K562 (cell line): ENCODE results near the gene INSL3. TPM values are rescaled to one million over a fixed set of nuclear protein-coding genes. Genes with fewer than 3 reads are reported as not detected.
A peak's percentile ranks its signal among the peaks of the same experiment; 100 is the strongest.

Experiments used
- CTCF ChIP-seq, 3 experiments: IDR thresholded peaks in 2 of 3; conservative IDR thresholded peaks in 1 of 3; 2 replicates each; pipeline ENCODE4 v1.5.1; 2011 to 2012; ENCODE audit warnings: low read length in 3 of 3, mild to moderate bottlenecking in 3 of 3, control low read depth in 2 of 3, improper control_type of control experiment in 1 of 3, inconsistent platforms in 1 of 3, low read depth in 1 of 3, mixed read lengths in 1 of 3, moderate library complexity in 1 of 3; ENCODE audit not compliant: insufficient read depth in 2 of 3
- EGR1 ChIP-seq: fragments of 450-650 bp; conservative IDR thresholded peaks from 2 replicates; pipeline ENCODE4 v1.6.1; 2017; ENCODE audit warnings: mild to moderate bottlenecking
- MTA3 ChIP-seq: fragments of 450-650 bp; formaldehyde crosslinking; IDR thresholded peaks from 2 replicates; pipeline ENCODE4 v1.6.1; 2017; ENCODE audit warnings: mild to moderate bottlenecking, borderline replicate concordance
- NFIC ChIP-seq: fragments of 450-650 bp; IDR thresholded peaks from 2 replicates; pipeline ENCODE4 v1.6.1; 2017; ENCODE audit warnings: mild to moderate bottlenecking, inconsistent platforms
- STAT6 ChIP-seq: sonication (generic); formaldehyde crosslinking; IDR thresholded peaks from 2 replicates; pipeline ENCODE4 v1.8.1; 2023; ENCODE audit warnings: mild to moderate bottlenecking, missing genetic modification reagents
- TAF7 ChIP-seq: fragments of 450-650 bp; IDR thresholded peaks from 2 replicates; pipeline ENCODE4 v1.6.1; 2016; ENCODE audit warnings: missing genetic modification characterization, missing compliant biosample characterization
- polyA plus RNA-seq, 8 experiments: library from polyadenylated mRNA; depleted of rRNA in 4 of 8; stranded (reverse) in 5 of 8; unstranded in 3 of 8; fragments of >200 nt; fragmentation: Nextera tagmentation in 2 of 8; fragmentation: Illumina TruSeq in 1 of 8; extraction: Ambion mirVana in 2 of 8; extraction: Trizol in 1 of 8; gene quantifications; 2 replicates each; pipeline versions ENCODE4 v1.2.1 to v1.2.3, GENCODE V29; 2011 to 2014; ENCODE audit warnings: inconsistent platforms in 1 of 8, missing spikeins in 1 of 8
- total RNA-seq, 7 experiments: library from RNA; depleted of rRNA in 6 of 7; stranded (reverse); fragments of >200 nt in 6 of 7; fragmentation: Illumina TruSeq in 2 of 7; extraction: Trizol in 2 of 7; gene quantifications; 2 replicates each; pipeline versions ENCODE4 v1.2.1 to v1.2.3, GENCODE V29; 2011 to 2021; ENCODE audit warnings: low replicate concordance in 1 of 7
- TF ChIP-seq, protein P1 (sequence below): sonication (generic); formaldehyde crosslinking; IDR thresholded peaks from 2 replicates; pipeline ENCODE4 v1.9.0; 2022; ENCODE audit warnings: mild to moderate bottlenecking, missing genetic modification reagents

INSL3 gene
- total and polyA plus RNA-seq, 9 of the 15 experiments (the other 6 are each of a cell fraction or from before 2014, with no cell fraction given) = not detected

DNA sequence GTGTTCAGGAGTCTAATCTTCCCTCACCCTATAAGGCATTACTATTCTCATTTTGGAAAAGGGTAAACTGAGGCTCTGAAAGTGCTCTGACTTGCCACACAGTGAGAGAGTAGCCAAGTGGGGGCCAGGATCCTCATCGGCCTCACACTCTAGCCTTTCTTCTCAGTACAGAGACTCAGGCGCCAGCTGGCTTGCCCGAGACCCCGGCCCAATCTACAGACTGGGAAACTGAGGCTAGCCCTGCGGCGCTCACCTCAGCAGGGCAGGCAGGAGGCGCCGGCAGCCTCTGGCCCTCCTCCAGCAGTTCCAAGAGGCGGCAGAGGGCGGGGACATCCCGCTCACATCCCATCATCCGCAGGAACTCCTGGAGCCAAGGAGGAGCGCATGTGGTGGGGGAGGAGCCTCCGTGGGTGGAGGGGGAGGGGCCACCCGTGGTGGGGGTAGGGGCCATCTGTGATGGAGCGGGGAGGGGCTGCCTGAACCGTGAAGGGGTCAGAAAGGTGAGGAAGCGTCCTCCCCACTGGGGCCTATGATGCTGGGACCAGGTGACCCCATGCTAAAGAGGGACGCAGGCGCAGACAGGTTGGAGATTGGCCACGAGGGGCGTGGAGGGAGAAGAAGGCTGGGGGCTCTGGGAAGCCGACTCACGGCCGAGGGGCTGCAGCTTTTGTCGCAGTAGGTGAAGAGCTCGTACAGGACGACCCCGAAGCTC lies 8.7 kb upstream of the INSL3 start (continued):
- no peak for TF ChIP-seq STAT6
- TF ChIP-seq CTCF (IDR thresholded peaks at IDR 0.05 in 2 of 3, conservative IDR thresholded peaks at IDR 0.05 in 1 of 3; ENCODE audit: insufficient read depth in 2 of 3, low read depth in 1 of 3, low read length in 3 of 3) = 0 out of 6 replicates have a peak, but pooled peaks of 1 of the 3 experiments have one; percentile 10
- TF ChIP-seq, protein P1, sequence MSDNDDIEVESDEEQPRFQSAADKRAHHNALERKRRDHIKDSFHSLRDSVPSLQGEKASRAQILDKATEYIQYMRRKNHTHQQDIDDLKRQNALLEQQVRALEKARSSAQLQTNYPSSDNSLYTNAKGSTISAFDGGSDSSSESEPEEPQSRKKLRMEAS (CRISPR knock-in tag) = peak; percentile 85
- TF ChIP-seq NFIC = peak; percentile 33; the same call in 1 of the 2 replicates
- TF ChIP-seq MTA3 = 0 out of 2 replicates have a peak, but pooled peaks have one; percentile 35
- no peak for TF ChIP-seq TAF7 (tag)
- TF ChIP-seq EGR1 = 0 out of 2 replicates have a peak, but pooled peaks have one; percentile 16
